Measurements from ENCODE around the gene PSME3IP1. TPM values are rescaled to one million over a fixed set of nuclear protein-coding genes. Genes with fewer than 3 reads are reported as not detected.

The PSME3IP1 gene
- total and polyA plus RNA-seq, 9 donors = 38.0 to 147 (median 59.3) TPM

GRCh38 chr16:57155702-57156350 is 30.0 kb downstream of the PSME3IP1 start:
- no peaks in the 10 kb centered on the region for H3K4me1 ChIP-seq (ENCODE audit: insufficient read depth)
- TF ChIP-seq POLR2A (IDR thresholded peaks at IDR 0.05) = no peak
- TF ChIP-seq EP300 (IDR thresholded peaks at IDR 0.05) = no peak
- no peak for TF ChIP-seq CTCF (IDR thresholded peaks at IDR 0.05)
- no peak overlapping the region for H3K27ac ChIP-seq
- H3K27me3 ChIP-seq = no peaks in the 10 kb centered on the region
- no peaks in the 10 kb centered on the region for H3K9me3 ChIP-seq
- WGBS, 3 donors = 80 to 87% (median 82%) methylated on average over 6 of the region's 6 CpGs
- intact Hi-C loops (cut with DNase I) = no loop called here
- no peak overlapping the region for H3K4me3 ChIP-seq
- no peak for DNase-seq
- H3K36me3 ChIP-seq = no peaks in the 10 kb centered on the region

GRCh38 chr16:57153841-57154240 is 32.0 kb downstream of the PSME3IP1 start:
- Histone ChIP-seq H3K27me3 (no peaks in the 10 kb centered on the region), H3K36me3 (no peaks in the 10 kb centered on the region), H3K4me1 (ENCODE audit: insufficient read depth) (no peaks in the 10 kb centered on the region), H3K4me3 (no peak overlapping the region), H3K27ac (no peak overlapping the region), H3K9me3 (no peaks in the 10 kb centered on the region)
- TF ChIP-seq POLR2A (IDR thresholded peaks at IDR 0.05) (no peak), CTCF (IDR thresholded peaks at IDR 0.05) (no peak), EP300 (IDR thresholded peaks at IDR 0.05) (no peak)
- intact Hi-C loops (cut with DNase I) = no loop called here
- 89 to 93% (median 92%) methylated on average over 6 of the region's 6 CpGs for WGBS, 3 donors
- no peak for DNase-seq

GRCh38 chr16:57152096-57153093 is 33.4 kb downstream of the PSME3IP1 start:
- intact Hi-C loops (cut with DNase I) = no loop called here

More at GRCh38 chr16:57152096-57153093, 33.4 kb downstream of the PSME3IP1 start:
- no peak overlapping the region for H3K4me3 ChIP-seq
- DNase-seq = no peak
- H3K27ac ChIP-seq = no peak overlapping the region
- H3K27me3 ChIP-seq = no peaks in the 10 kb centered on the region
- no peak for TF ChIP-seq CTCF (IDR thresholded peaks at IDR 0.05)
- TF ChIP-seq EP300 (IDR thresholded peaks at IDR 0.05) = no peak
- TF ChIP-seq POLR2A (IDR thresholded peaks at IDR 0.05) = no peak
- WGBS, 3 donors = 84 to 91% (median 87%) methylated on average over 4 of the region's 4 CpGs
- H3K9me3 ChIP-seq = no peaks in the 10 kb centered on the region
- H3K4me1 ChIP-seq (ENCODE audit: insufficient read depth) = peaks cover 2% of the 10 kb centered on the region
- H3K36me3 ChIP-seq = no peaks in the 10 kb centered on the region
